ENCODE measurements around the gene AUTS2. TPM values are rescaled to one million over a fixed set of nuclear protein-coding genes. Genes with fewer than 3 reads are reported as not detected.

Gene AUTS2
- total and polyA plus RNA-seq, 10 of the 15 experiments (the other 5 are each of a cell fraction or from before 2014, with no cell fraction given), result 6.4 to 55.6 (median 21.6) TPM

- TF ChIP-seq SMC3 (IDR thresholded peaks at IDR 0.05; ENCODE audit: borderline replicate concordance, low read length) (no peak), ETV6 (conservative IDR thresholded peaks at IDR 0.05 in 1 of 2, IDR thresholded peaks at IDR 0.05 in 1 of 2; ENCODE audit: borderline replicate concordance in 1 of 2, low read depth in 1 of 2) (no peak), ATF7 (IDR thresholded peaks at IDR 0.05; ENCODE audit: low read depth) (no peak), EED (IDR thresholded peaks at IDR 0.05; ENCODE audit: low read depth) (no peak), TAF1 (IDR thresholded peaks at IDR 0.05; ENCODE audit: borderline replicate concordance, low read depth, low read length) (no peak), KDM1A (IDR thresholded peaks at IDR 0.05; ENCODE audit: borderline replicate concordance) (no peak), HSF1 (IDR thresholded peaks at IDR 0.05; ENCODE audit: low read depth, low read length) (no peak), WRNIP1 (IDR thresholded peaks at IDR 0.05; ENCODE audit: borderline replicate concordance, low read depth, low read length) (no peak)
- SMC1A ChIA-PET (ENCODE audit: uncharacterized antibody, unreplicated experiment), result interaction anchor here (1.1 kb wide), 1 partner anchor 9 kb away, joined by 3 read pairs; no protein-coding TSS in a partner anchor
- RAD21 ChIA-PET (ENCODE audit: unreplicated experiment), result no interaction called here
- Histone ChIP-seq H3K9me3 (replicated peaks; ENCODE audit: control insufficient read depth, insufficient read depth, low read length) (no peaks in the 10 kb centered on the region), H2AFZ (ENCODE audit: control insufficient read depth, low read depth, low read length) (no peak overlapping the region), H3K27me3 (replicated peaks in 1 of 2; ENCODE audit: control insufficient read depth in 2 of 2, insufficient read depth in 2 of 2, low read length in 1 of 2) (no peaks in the 10 kb centered on the region), H4K20me1 (ENCODE audit: control insufficient read depth, insufficient read depth) (no peaks in the 10 kb centered on the region), H3K9ac (ENCODE audit: control insufficient read depth, insufficient read depth, low read length) (no peak overlapping the region), H3K4me3 (no peak overlapping the region), H3K36me3 (ENCODE audit: control insufficient read depth in 2 of 2, insufficient read depth in 2 of 2, low read length in 1 of 2) (no peaks in the 10 kb centered on the region), H3K27ac (ENCODE audit: control insufficient read depth, insufficient read depth) (no peak overlapping the region), H3K79me2 (ENCODE audit: control insufficient read depth, insufficient read depth, low read length) (no peaks in the 10 kb centered on the region), H3K4me1 (ENCODE audit: control insufficient read depth, insufficient read depth, low read length) (no peaks in the 10 kb centered on the region), H3K4me2 (ENCODE audit: control insufficient read depth, insufficient read depth) (no peak overlapping the region)
- FAIRE-seq (no peak), ATAC-seq (no peak), DNase-seq (ENCODE audit: low read depth, low spot score) (no peak)
- intact Hi-C loops (cut with micrococcal nuclease; ENCODE audit: unreplicated experiment) (no loop called here), in situ Hi-C loops (cut with MboI) (no loop called here)
- POLR2A ChIA-PET, result no interaction called here
- BruUV-seq (replicated peaks), result no TSS peak
- CTCF ChIA-PET, result no interaction called here
- WGBS (ENCODE audit: insufficient coverage, insufficient replicate concordance, low lambda C conversion rate, missing lambda C conversion rate), result 66% methylated on average over 7 of the region's 7 CpGs
Measured at GRCh38 chr7:70263471-70264255, 665.4 kb downstream of the AUTS2 start.

Data from GM12878 (cell line).